Ascending aorta (tissue), 2 donors: ENCODE data around the gene CELSR1. TPM values are rescaled to one million over a fixed set of nuclear protein-coding genes. Genes with fewer than 3 reads are reported as not detected.

ENCODE experiments used
- DNase-seq, 2 donors: peaks; one replicate each; pipeline ENCODE4 v3.0.0-alpha.2; 2019; ENCODE audit warnings: low spot score in 2 of 2
- H3K27ac ChIP-seq, 2 donors: fragments of 200-600 bp; sonication (generic); one replicate each; pipeline ENCODE4 v1.5.1; 2016 to 2017; ENCODE audit warnings: mild to moderate bottlenecking in 1 of 2
- H3K27me3 ChIP-seq: fragments of 200-600 bp; sonication (generic); one replicate; pipeline ENCODE4 v1.5.1; 2017
- H3K36me3 ChIP-seq, 2 donors: fragments of 200-600 bp; sonication (generic); one replicate each; pipeline ENCODE4 v1.5.1; 2016
- H3K4me1 ChIP-seq, 2 donors: fragments of 200-600 bp; sonication (generic); one replicate each; pipeline ENCODE4 v1.5.1; 2016 to 2017; ENCODE audit warnings: mild to moderate bottlenecking in 1 of 2
- H3K4me3 ChIP-seq, 2 donors: fragments of 200-600 bp; sonication (generic); one replicate each; pipeline ENCODE4 v1.5.1; 2016 to 2017; ENCODE audit warnings: mild to moderate bottlenecking in 1 of 2
- H3K9me3 ChIP-seq, 2 donors: fragments of 200-600 bp; sonication (generic); one replicate each; pipeline ENCODE4 v1.5.1; 2016
- CTCF ChIP-seq, 3 experiments: fragments of 200-600 bp in 2 of 3; fragments of 450-650 bp in 1 of 3; sonication (generic) in 2 of 3; IDR thresholded peaks; one replicate each; pipeline ENCODE4 v1.5.1; 2016 to 2019; ENCODE audit warnings: antibody characterized with exemption in 3 of 3, mild to moderate bottlenecking in 1 of 3, moderate library complexity in 1 of 3
- intact Hi-C: fragments of 100-400 bp; cut with DNase I; formaldehyde crosslinking; loops from one replicate; pipeline ENCODE4 v1.15.1; 2023
- total RNA-seq: library from RNA; depleted of rRNA; stranded (reverse); fragments of >200 nt; gene quantifications from one replicate; pipeline ENCODE4 v1.1.0, GENCODE V29; 2016

Gene CELSR1
- total RNA-seq, 1 donor from 2014 or later = 10.5 TPM

- no peaks in the 10 kb centered on the region for H3K36me3 ChIP-seq
- TF ChIP-seq CTCF (IDR thresholded peaks at IDR 0.05) = no peak
- no peak for DNase-seq
- H3K27ac ChIP-seq = no peak overlapping the region
- intact Hi-C loops = no loop called here
- H3K9me3 ChIP-seq = no peaks in the 10 kb centered on the region
- no peaks in the 10 kb centered on the region for H3K27me3 ChIP-seq
- H3K4me1 ChIP-seq = no peaks in the 10 kb centered on the region
- no peak overlapping the region for H3K4me3 ChIP-seq
Measured at GRCh38 chr22:46394622-46395021, 142.8 kb downstream of the CELSR1 start.

DNA sequence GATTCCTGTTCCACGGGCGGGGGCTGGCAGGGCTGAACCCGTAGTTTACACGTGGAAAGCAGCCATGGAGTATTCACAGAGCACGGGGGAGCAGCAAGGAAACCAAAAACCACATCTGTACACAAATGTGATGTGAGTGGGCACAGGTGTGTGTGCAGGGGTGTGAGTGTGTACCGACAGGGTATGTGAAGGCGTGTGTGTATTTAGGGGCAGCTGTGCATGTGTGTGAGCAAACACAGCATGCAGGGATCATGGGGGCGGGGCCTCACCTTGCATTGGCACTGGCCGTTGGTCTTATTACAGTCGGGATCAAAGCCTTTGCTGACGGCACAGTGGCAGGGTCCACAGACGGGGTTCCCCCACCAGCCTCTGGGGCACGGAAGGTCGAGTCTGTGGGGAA lies 143.5 kb downstream of the CELSR1 start:
- Histone ChIP-seq H3K27ac (no peak overlapping the region), H3K9me3 (no peaks in the 10 kb centered on the region), H3K4me1 (no peaks in the 10 kb centered on the region), H3K27me3 (no peaks in the 10 kb centered on the region), H3K4me3 (no peak overlapping the region), H3K36me3 (no peaks in the 10 kb centered on the region)
- intact Hi-C loops = no loop called here
- no peak for DNase-seq
- TF ChIP-seq CTCF (IDR thresholded peaks at IDR 0.05) = no peak

GRCh38 chr22:46392137-46392844 lies 145.1 kb downstream of the CELSR1 start:
- Histone ChIP-seq H3K4me1 (no peaks in the 10 kb centered on the region), H3K4me3 (no peak overlapping the region), H3K36me3 (no peaks in the 10 kb centered on the region), H3K9me3 (no peaks in the 10 kb centered on the region), H3K27ac (no peak overlapping the region), H3K27me3 (no peaks in the 10 kb centered on the region)
- intact Hi-C loops = no loop called here
- TF ChIP-seq CTCF (IDR thresholded peaks at IDR 0.05) = no peak
- no peak for DNase-seq

DNA sequence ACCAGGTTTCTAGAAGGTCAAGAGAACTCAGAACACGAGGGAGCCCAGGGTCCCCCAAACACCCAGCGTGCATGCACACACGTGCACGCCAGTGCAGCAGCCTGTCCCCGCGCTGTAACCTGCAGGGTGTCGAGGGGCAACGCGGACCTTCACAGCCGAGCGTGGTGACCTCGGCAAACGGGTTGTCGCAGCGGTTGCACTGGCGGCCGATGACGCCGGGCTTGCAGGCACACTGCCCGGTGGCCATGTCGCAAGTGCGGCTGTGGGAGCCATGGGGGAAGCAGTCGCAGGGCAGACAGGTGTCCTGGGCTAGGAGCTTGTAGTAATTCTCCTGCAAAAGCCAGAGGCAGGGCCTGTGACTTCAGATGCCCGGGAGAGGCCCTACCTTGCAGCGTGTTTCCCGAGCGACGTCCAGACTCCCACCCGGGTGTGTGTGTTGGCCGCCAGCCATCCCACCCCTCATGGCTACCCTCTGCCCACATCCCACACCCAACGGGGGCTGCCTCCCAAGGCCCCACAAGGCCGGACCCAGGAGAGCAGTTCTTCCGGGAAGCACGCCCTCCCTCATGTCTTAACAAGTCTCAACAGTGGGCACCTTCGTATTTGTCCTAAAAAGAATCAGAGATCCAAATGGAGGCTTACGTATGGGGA lies 145.8 kb downstream of the CELSR1 start:
- no peak for DNase-seq

DNA sequence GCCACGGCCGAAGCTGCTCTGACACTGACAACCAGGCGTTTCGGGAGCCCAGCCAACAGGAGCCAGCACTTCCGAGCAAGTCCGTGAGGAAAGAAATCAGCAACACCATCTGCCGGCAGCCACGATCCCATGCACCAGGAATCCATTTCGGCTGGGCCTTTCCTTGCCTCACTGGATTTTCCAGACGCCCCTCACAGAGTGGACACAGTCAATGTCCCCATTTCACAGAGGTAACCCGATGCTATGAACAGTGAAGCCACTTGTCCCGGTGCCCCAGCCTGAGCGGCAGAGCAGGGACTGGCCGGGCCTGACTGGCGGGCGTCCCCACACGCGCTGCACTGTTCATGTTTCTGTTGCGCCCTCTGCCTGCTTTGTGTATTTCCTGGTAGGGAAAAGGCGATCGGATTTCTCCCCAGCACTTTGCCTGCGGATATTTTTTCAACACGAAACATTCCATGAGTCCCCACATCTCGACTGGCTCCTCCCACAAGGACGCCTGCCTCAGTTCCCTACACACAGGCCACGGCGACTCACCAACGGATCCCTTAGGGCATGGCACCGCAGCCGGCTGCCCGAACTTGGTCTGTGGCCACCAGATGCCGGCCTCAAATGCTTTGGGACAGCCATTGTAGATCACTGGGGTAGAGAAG lies 146.6 kb downstream of the CELSR1 start:
- no peak for DNase-seq
- intact Hi-C loops = no loop called here

More for the DNA sequence above, 145.8 kb downstream of the CELSR1 start:
- H3K27ac ChIP-seq = no peak overlapping the region
- H3K4me3 ChIP-seq = no peak overlapping the region
- H3K4me1 ChIP-seq = no peaks in the 10 kb centered on the region
- intact Hi-C loops = no loop called here
- no peaks in the 10 kb centered on the region for H3K9me3 ChIP-seq
- no peaks in the 10 kb centered on the region for H3K36me3 ChIP-seq
- no peak for TF ChIP-seq CTCF (IDR thresholded peaks at IDR 0.05)
- no peaks in the 10 kb centered on the region for H3K27me3 ChIP-seq

More for the DNA sequence above, 146.6 kb downstream of the CELSR1 start:
- H3K27me3 ChIP-seq = no peaks in the 10 kb centered on the region
- no peaks in the 10 kb centered on the region for H3K36me3 ChIP-seq
- no peak overlapping the region for H3K4me3 ChIP-seq
- no peaks in the 10 kb centered on the region for H3K4me1 ChIP-seq
- TF ChIP-seq CTCF (IDR thresholded peaks at IDR 0.05) = peak in 1 of 3 experiments; percentile 13
- no peak overlapping the region for H3K27ac ChIP-seq
- no peaks in the 10 kb centered on the region for H3K9me3 ChIP-seq
